Karpas-422 (cell line): Measurements from ENCODE around the gene SKIDA1. TPM values are rescaled to one million over a fixed set of nuclear protein-coding genes. Genes with fewer than 3 reads are reported as not detected.

ENCODE experiments used
- small RNA-seq: library from RNA; depleted of rRNA; stranded (forward); fragments of <200 nt; gene quantifications from one replicate; pipeline ENCODE3, GENCODE V24; 2014
- total RNA-seq: library from RNA; depleted of rRNA; stranded (reverse); fragments of >200 nt; shearing (Covaris generic); gene quantifications from 2 replicates; pipeline ENCODE4 v1.2.3, GENCODE V29; 2014; ENCODE audit warnings: low replicate concordance; rRNA removed

SKIDA1 gene
- total RNA-seq, 1 experiment from 2014 or later = 0.22 TPM

Small RNAs within 50 kb of the gene (small RNA-seq; reads per million reads assigned to genes)
- gene MIR1915 (not detected), gene RF00019 (not detected), gene RNU6-306P (not detected)

Other genes with a start within 250 kb of the SKIDA1 start
- gene MLLT10, start 8.6 kb upstream of the SKIDA1 start, total RNA-seq = 83.6 and 88.5 TPM in 2 replicates